Fibroblast of lung (primary cell): ENCODE measurements around the gene ATP11C. TPM values are rescaled to one million over a fixed set of nuclear protein-coding genes. Genes with fewer than 3 reads are reported as not detected.

Source experiments
- DNase-seq, 2 donors: peaks; one replicate each; pipeline versions ENCODE4 v3.0.0 to v3.0.0-alpha.2; 2010; ENCODE audit warnings: low read depth in 2 of 2
- H2AFZ ChIP-seq: 2 replicates; pipeline ENCODE4 v1.5.1; 2012; ENCODE audit warnings: low read length, control low read depth, inconsistent platforms
- H3K27ac ChIP-seq: 2 replicates; pipeline ENCODE4 v1.5.1; 2011; ENCODE audit warnings: low read length, control low read depth; ENCODE audit not compliant: insufficient read depth
- H3K27me3 ChIP-seq: 2 replicates; pipeline ENCODE4 v1.5.1; 2011; ENCODE audit warnings: mild to moderate bottlenecking, low read length; ENCODE audit not compliant: control insufficient read depth, insufficient read depth
- H3K36me3 ChIP-seq: 2 replicates; pipeline ENCODE4 v1.5.1; 2011; ENCODE audit warnings: low read length; ENCODE audit not compliant: control insufficient read depth, insufficient read depth
- H3K4me1 ChIP-seq: 2 replicates; pipeline ENCODE4 v1.5.1; 2011; ENCODE audit warnings: low read length; ENCODE audit not compliant: control insufficient read depth, insufficient read depth; ENCODE audit errors: extremely low read depth
- H3K4me2 ChIP-seq: 2 replicates; pipeline ENCODE4 v1.5.1; 2011; ENCODE audit warnings: low read length, control low read depth; ENCODE audit not compliant: insufficient read depth; ENCODE audit errors: extremely low read depth
- H3K4me3 ChIP-seq, 4 experiments: fragments of 200-600 bp in 1 of 4; sonication (generic) in 1 of 4; replicated peaks in 1 of 4; 2 replicates each; pipeline ENCODE4 v1.5.1; 2011 to 2016; ENCODE audit warnings: low read length in 4 of 4, low read depth in 3 of 4, mild to moderate bottlenecking in 3 of 4, control low read depth in 2 of 4, inconsistent platforms in 1 of 4, mixed read lengths in 1 of 4; ENCODE audit not compliant: insufficient read depth in 1 of 4; ENCODE audit errors: control extremely low read depth in 1 of 4
- H3K79me2 ChIP-seq: 2 replicates; pipeline ENCODE4 v1.5.1; 2012; ENCODE audit warnings: mild to moderate bottlenecking, low read length, inconsistent platforms; ENCODE audit not compliant: control insufficient read depth, insufficient read depth
- H3K9ac ChIP-seq: 2 replicates; pipeline ENCODE4 v1.5.1; 2011; ENCODE audit warnings: mild to moderate bottlenecking, low read length, control low read depth; ENCODE audit not compliant: insufficient read depth
- H3K9me3 ChIP-seq: 2 replicates; pipeline ENCODE4 v1.5.1; 2012; ENCODE audit warnings: low read depth, low read length; ENCODE audit not compliant: control insufficient read depth, insufficient read depth
- H4K20me1 ChIP-seq: 2 replicates; pipeline ENCODE4 v1.5.1; 2011; ENCODE audit warnings: low read length; ENCODE audit not compliant: control insufficient read depth, insufficient read depth; ENCODE audit errors: extremely low read depth
- EZH2 ChIP-seq: IDR thresholded peaks from 2 replicates; pipeline ENCODE4 v1.5.1; 2012; ENCODE audit warnings: low read length, control low read depth, mild to moderate bottlenecking; ENCODE audit errors: missing control alignments
- polyA plus RNA-seq, 2 donors: library from polyadenylated mRNA; depleted of rRNA in 1 of 2; stranded (reverse) in 1 of 2; unstranded in 1 of 2; fragments of >200 nt; gene quantifications; 2 replicates each; pipeline ENCODE4 v1.2.1, GENCODE V29; 2011 to 2012; ENCODE audit warnings: missing spikeins in 1 of 2
- total RNA-seq: library from RNA; depleted of rRNA; stranded (reverse); fragments of >200 nt; gene quantifications from 2 replicates; pipeline ENCODE4 v1.2.1, GENCODE V29; 2014
- TF ChIP-seq, protein P1 (sequence below), 2 donors: IDR thresholded peaks in 1 of 2; conservative IDR thresholded peaks in 1 of 2; 1 replicate in 1 of 2; 2 replicates in 1 of 2; pipeline ENCODE4 v1.5.1; 2011 to 2012; ENCODE audit warnings: low read length in 2 of 2, control low read depth in 1 of 2, inconsistent platforms in 1 of 2, low read depth in 1 of 2, mild to moderate bottlenecking in 1 of 2

ATP11C gene
- total and polyA plus RNA-seq, 2 donors (not counting 1 experiment from before 2014, with no cell fraction given): 47.7 to 68.0 TPM

DNA sequence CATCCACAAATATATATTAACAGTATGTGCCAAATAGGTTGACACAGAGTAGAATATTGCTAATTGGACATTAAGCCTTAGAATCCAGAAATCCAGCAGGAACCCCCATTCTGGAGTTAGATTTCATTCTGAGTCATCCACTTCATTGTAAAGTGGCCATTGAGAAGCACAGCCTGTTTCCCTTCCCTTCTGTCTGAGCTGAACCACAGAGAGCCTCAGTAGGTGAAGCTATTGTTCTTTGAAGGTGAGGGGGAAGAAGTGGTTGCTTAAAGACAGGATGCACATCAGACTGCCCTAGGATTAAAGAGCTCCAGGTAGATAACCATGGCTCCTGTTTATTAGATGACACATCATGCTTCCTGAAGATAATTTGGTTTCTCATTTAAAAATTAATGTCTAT lies 194.3 kb downstream of the ATP11C start:
- peak; percentile 25 to 53 for DNase-seq
- Histone ChIP-seq H3K27me3 (no peaks in the 10 kb centered on the region), H3K27ac (no peak overlapping the region), H3K4me2 (no peak overlapping the region), H3K9ac (no peak overlapping the region), H3K4me1 (no peaks in the 10 kb centered on the region), H3K36me3 (no peaks in the 10 kb centered on the region), H4K20me1 (no peaks in the 10 kb centered on the region), H3K9me3 (no peaks in the 10 kb centered on the region), H3K79me2 (no peaks in the 10 kb centered on the region), H3K4me3 (no peak overlapping the region), H2AFZ (no peak overlapping the region)
- no peak for TF ChIP-seq EZH2
- TF ChIP-seq, protein P1, sequence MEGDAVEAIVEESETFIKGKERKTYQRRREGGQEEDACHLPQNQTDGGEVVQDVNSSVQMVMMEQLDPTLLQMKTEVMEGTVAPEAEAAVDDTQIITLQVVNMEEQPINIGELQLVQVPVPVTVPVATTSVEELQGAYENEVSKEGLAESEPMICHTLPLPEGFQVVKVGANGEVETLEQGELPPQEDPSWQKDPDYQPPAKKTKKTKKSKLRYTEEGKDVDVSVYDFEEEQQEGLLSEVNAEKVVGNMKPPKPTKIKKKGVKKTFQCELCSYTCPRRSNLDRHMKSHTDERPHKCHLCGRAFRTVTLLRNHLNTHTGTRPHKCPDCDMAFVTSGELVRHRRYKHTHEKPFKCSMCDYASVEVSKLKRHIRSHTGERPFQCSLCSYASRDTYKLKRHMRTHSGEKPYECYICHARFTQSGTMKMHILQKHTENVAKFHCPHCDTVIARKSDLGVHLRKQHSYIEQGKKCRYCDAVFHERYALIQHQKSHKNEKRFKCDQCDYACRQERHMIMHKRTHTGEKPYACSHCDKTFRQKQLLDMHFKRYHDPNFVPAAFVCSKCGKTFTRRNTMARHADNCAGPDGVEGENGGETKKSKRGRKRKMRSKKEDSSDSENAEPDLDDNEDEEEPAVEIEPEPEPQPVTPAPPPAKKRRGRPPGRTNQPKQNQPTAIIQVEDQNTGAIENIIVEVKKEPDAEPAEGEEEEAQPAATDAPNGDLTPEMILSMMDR (conservative IDR thresholded peaks at IDR 0.05 in 1 of 2, IDR thresholded peaks at IDR 0.05 in 1 of 2; ENCODE audit: low read depth in 1 of 2, low read length in 2 of 2): no peak

DNA sequence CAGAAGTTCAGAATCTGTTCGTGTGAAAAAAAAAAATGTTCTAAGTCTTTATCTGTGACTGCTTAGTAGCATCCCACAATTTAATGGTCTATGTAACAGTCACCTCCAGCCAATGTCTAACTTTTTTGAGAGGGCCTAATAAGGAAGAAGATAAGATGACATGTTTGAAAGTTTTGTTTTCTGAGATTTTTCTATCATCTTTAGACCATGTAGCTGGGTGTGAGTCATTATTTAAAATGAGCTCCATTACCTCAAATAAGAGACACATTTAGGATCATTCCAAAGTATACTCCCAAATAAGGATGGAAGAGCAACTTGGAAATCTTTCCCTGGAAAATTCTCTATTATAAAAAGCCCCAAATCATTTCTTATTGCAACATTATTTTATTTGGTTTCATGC lies 196.7 kb downstream of the ATP11C start:
- no peak for TF ChIP-seq EZH2
- TF ChIP-seq, protein P1 (conservative IDR thresholded peaks at IDR 0.05 in 1 of 2, IDR thresholded peaks at IDR 0.05 in 1 of 2; ENCODE audit: low read depth in 1 of 2, low read length in 2 of 2): no peak

DNA sequence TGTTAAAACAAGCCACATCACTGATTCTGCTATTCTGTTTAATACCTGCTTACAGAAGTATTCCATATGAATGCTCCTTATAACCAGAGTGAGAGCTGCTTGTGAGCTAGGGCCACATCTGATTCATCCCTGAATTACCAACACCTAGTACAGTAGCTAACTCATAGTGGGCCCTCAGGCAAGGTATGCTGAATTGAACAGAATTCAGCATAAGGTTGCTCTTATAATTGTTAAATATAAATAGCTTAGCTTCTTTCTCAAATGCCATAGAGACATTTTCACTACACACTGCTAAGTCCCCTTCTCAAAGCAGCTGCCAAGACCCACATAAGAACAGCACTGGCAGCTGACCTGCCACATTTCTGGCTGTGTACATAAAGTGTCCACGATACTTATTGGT lies 197.9 kb downstream of the ATP11C start:
- Histone ChIP-seq H4K20me1 (no peaks in the 10 kb centered on the region), H3K27ac (no peak overlapping the region), H3K4me2 (no peak overlapping the region), H3K4me1 (no peaks in the 10 kb centered on the region), H2AFZ (no peak overlapping the region), H3K4me3 (no peak overlapping the region), H3K79me2 (no peaks in the 10 kb centered on the region), H3K27me3 (no peaks in the 10 kb centered on the region), H3K9me3 (no peaks in the 10 kb centered on the region), H3K36me3 (no peaks in the 10 kb centered on the region), H3K9ac (no peak overlapping the region)
- DNase-seq: no peak
- TF ChIP-seq EZH2: no peak
- TF ChIP-seq, protein P1 (conservative IDR thresholded peaks at IDR 0.05 in 1 of 2, IDR thresholded peaks at IDR 0.05 in 1 of 2; ENCODE audit: low read depth in 1 of 2, low read length in 2 of 2): no peak

More for the DNA sequence above, 196.7 kb downstream of the ATP11C start:
- Histone ChIP-seq H3K27me3 (no peaks in the 10 kb centered on the region), H2AFZ (no peak overlapping the region), H3K4me2 (no peak overlapping the region), H3K4me3 (no peak overlapping the region), H3K4me1 (no peaks in the 10 kb centered on the region), H4K20me1 (no peaks in the 10 kb centered on the region), H3K27ac (no peak overlapping the region), H3K9me3 (no peaks in the 10 kb centered on the region), H3K36me3 (no peaks in the 10 kb centered on the region), H3K9ac (no peak overlapping the region), H3K79me2 (no peaks in the 10 kb centered on the region)
- DNase-seq: no peak
